A673 (cell line): ENCODE results near the gene MRPS21.

Experiments
- EZH2 ChIP-seq: fragments of 200-600 bp; sonication (generic); IDR thresholded peaks from 2 replicates; pipeline ENCODE4 v1.6.1; 2017; ENCODE audit warnings: borderline replicate concordance, low read depth, mild to moderate bottlenecking, mixed read lengths, antibody characterized with exemption, low read length; ENCODE audit not compliant: poor library complexity, severe bottlenecking
- TF ChIP-seq, protein P1 (sequence below): fragments of 300-800, 200-600 bp; sonication (generic); conservative IDR thresholded peaks from 2 replicates; pipeline ENCODE4 v1.5.1; 2017; ENCODE audit warnings: low read depth, mild to moderate bottlenecking, antibody characterized with exemption, low read length, moderate library complexity, mixed read lengths

DNA sequence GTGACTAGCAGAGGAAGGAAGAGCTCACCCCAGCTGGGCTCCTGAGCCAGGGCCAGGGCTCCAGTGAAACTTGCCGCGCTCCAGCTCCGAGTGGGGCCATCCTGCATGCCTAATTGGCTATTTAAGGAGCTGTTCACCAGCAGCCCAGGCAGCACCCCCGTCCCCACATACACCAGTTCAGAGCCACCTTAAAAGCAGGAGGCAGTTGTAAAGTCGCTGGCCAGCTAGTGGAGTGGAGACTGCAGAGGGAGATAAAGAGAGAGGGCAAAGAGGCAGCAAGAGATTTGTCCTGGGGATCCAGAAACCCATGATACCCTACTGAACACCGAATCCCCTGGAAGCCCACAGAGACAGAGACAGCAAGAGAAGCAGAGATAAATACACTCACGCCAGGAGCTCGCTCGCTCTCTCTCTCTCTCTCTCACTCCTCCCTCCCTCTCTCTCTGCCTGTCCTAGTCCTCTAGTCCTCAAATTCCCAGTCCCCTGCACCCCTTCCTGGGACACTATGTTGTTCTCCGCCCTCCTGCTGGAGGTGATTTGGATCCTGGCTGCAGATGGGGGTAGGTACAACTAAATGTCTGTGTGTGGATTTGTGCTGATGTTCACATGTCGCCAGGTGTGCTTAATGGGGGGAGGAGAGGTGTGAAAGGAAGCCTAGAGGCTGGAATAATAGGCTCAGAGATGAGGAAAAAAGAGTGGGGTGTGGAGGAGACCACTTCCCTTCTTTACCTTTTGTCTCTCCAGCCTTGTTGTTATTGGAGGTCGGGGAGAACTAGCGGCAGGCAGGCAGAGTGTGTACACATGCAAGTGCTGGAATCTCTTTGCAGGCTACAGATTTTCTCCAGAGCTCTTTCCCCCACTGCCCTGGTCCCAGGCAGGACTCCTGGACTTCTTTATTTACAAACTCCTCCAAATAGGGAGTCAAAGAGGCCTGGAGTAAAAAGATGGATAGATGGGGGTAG, 35.8 kb upstream of the MRPS21 start, which contains the start of gene CA14:
- TF ChIP-seq, protein P1, sequence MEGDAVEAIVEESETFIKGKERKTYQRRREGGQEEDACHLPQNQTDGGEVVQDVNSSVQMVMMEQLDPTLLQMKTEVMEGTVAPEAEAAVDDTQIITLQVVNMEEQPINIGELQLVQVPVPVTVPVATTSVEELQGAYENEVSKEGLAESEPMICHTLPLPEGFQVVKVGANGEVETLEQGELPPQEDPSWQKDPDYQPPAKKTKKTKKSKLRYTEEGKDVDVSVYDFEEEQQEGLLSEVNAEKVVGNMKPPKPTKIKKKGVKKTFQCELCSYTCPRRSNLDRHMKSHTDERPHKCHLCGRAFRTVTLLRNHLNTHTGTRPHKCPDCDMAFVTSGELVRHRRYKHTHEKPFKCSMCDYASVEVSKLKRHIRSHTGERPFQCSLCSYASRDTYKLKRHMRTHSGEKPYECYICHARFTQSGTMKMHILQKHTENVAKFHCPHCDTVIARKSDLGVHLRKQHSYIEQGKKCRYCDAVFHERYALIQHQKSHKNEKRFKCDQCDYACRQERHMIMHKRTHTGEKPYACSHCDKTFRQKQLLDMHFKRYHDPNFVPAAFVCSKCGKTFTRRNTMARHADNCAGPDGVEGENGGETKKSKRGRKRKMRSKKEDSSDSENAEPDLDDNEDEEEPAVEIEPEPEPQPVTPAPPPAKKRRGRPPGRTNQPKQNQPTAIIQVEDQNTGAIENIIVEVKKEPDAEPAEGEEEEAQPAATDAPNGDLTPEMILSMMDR, result no peak
- TF ChIP-seq EZH2, result no peak
